OCI-LY1 (cell line): ENCODE data around the gene DIDO1.

Source experiments
- CTCF ChIP-seq: fragments of 200-600 bp; sonication (generic), shearing (Covaris generic); IDR thresholded peaks from 2 replicates; pipeline ENCODE4 v1.5.1; 2017; ENCODE audit warnings: mild to moderate bottlenecking, antibody characterized with exemption, low read length, moderate library complexity, mixed read lengths
- EZH2 ChIP-seq: fragments of 200-600 bp; sonication (generic), shearing (Covaris generic); IDR thresholded peaks from 2 replicates; pipeline ENCODE4 v1.8.0; 2017; ENCODE audit warnings: borderline replicate concordance, mixed run types, mild to moderate bottlenecking, antibody characterized with exemption, low read length, moderate library complexity, mixed read lengths

- TF ChIP-seq CTCF (no peak), EZH2 (no peak)
Observed at GRCh38 chr20:62914970-62915457, 11.3 kb downstream of the DIDO1 start.
